ENCODE measurements around the gene IL2RA.

IL2RA gene

GRCh38 chr10:6101181-6101580 lies 39.0 kb upstream of the IL2RA start:
- no peak overlapping the region for H2BK120ac ChIP-seq (ENCODE audit: insufficient read depth, low read length, poor library complexity)
- no CpG with 5 or more reads among the region's 8 CpGs for WGBS (ENCODE audit: extremely low coverage, insufficient coverage, insufficient read length)
- H3K18ac ChIP-seq (ENCODE audit: low read length), result no peak overlapping the region
- DNase-seq, result no peak
- H2AK5ac ChIP-seq (ENCODE audit: low read length), result no peak overlapping the region
- H3K27ac ChIP-seq (ENCODE audit: low read depth, low read length), result no peak overlapping the region
- H4K12ac ChIP-seq (ENCODE audit: low read depth, low read length), result no peak overlapping the region
- H3K79me2 ChIP-seq (ENCODE audit: control insufficient read depth, insufficient read depth, low read length, poor library complexity), result peaks cover under 1% of the 10 kb centered on the region
- H3K36me3 ChIP-seq (ENCODE audit: control insufficient read depth in 1 of 2, insufficient read depth in 2 of 2, low read length in 2 of 2), result peaks cover 12 to 29% of the 10 kb centered on the region in 2 experiments
- no peak overlapping the region for H3K14ac ChIP-seq (ENCODE audit: low read length)
- no peak overlapping the region for H4K8ac ChIP-seq (ENCODE audit: low read depth, low read length)
- no peak overlapping the region for H4K91ac ChIP-seq (ENCODE audit: low read depth, low read length)
- no peak overlapping the region for H3K4ac ChIP-seq (ENCODE audit: low read depth, low read length)
- H2BK5ac ChIP-seq (ENCODE audit: low read depth, low read length, poor library complexity), result no peak overlapping the region
- peak overlapping the region; percentile 16 for H3K4me3 ChIP-seq (ENCODE audit: low read depth, low read length)
- no peak overlapping the region for H2BK12ac ChIP-seq (ENCODE audit: low read length)
- peak overlapping the region; percentile 2 for H3K9ac ChIP-seq (ENCODE audit: low read length)
- no peak overlapping the region for H2AFZ ChIP-seq (ENCODE audit: insufficient read depth, low read length, poor library complexity)
- H3K9me3 ChIP-seq (ENCODE audit: insufficient read depth, low read depth, low read length), result no peaks in the 10 kb centered on the region
- no peaks in the 10 kb centered on the region for H3K27me3 ChIP-seq (ENCODE audit: insufficient read depth, low read length)
- no peak overlapping the region for H3K23ac ChIP-seq (ENCODE audit: low read length)
- no peaks in the 10 kb centered on the region for H3K79me1 ChIP-seq (ENCODE audit: low read length)
- no peaks in the 10 kb centered on the region for H3K4me1 ChIP-seq (ENCODE audit: control insufficient read depth in 1 of 2, insufficient read depth in 2 of 2, low read length in 2 of 2)
- no peak overlapping the region for H3K4me2 ChIP-seq (ENCODE audit: low read length)

- Histone ChIP-seq H4K8ac (ENCODE audit: low read depth, low read length) (no peak overlapping the region), H4K91ac (ENCODE audit: low read depth, low read length) (no peak overlapping the region), H3K9me3 (ENCODE audit: insufficient read depth, low read depth, low read length) (no peaks in the 10 kb centered on the region), H3K4me2 (ENCODE audit: low read length) (no peak overlapping the region), H3K14ac (ENCODE audit: low read length) (no peak overlapping the region), H2BK12ac (ENCODE audit: low read length) (no peak overlapping the region), H4K12ac (ENCODE audit: low read depth, low read length) (no peak overlapping the region), H3K18ac (ENCODE audit: low read length) (no peak overlapping the region), H3K27me3 (ENCODE audit: insufficient read depth, low read length) (no peaks in the 10 kb centered on the region), H3K4me3 (ENCODE audit: low read depth, low read length) (no peak overlapping the region), H3K9ac (ENCODE audit: low read length) (no peak overlapping the region), H2BK120ac (ENCODE audit: insufficient read depth, low read length, poor library complexity) (no peak overlapping the region), H3K4ac (ENCODE audit: low read depth, low read length) (no peak overlapping the region), H3K79me1 (ENCODE audit: low read length) (no peaks in the 10 kb centered on the region), H2BK5ac (ENCODE audit: low read depth, low read length, poor library complexity) (no peak overlapping the region), H3K23ac (ENCODE audit: low read length) (no peak overlapping the region), H2AK5ac (ENCODE audit: low read length) (no peak overlapping the region), H3K36me3 (ENCODE audit: control insufficient read depth in 1 of 2, insufficient read depth in 2 of 2, low read length in 2 of 2) (peaks cover 12 to 27% of the 10 kb centered on the region in 2 experiments), H3K27ac (ENCODE audit: low read depth, low read length) (no peak overlapping the region), H3K4me1 (ENCODE audit: control insufficient read depth in 1 of 2, insufficient read depth in 2 of 2, low read length in 2 of 2) (no peaks in the 10 kb centered on the region), H2AFZ (ENCODE audit: insufficient read depth, low read length, poor library complexity) (no peak overlapping the region), H3K79me2 (ENCODE audit: control insufficient read depth, insufficient read depth, low read length, poor library complexity) (peaks cover 4% of the 10 kb centered on the region)
- no peak for DNase-seq
- WGBS (ENCODE audit: extremely low coverage, insufficient coverage, insufficient read length), result no CpG with 5 or more reads among the region's 1 CpG
Observed at GRCh38 chr10:6100370-6100769, 38.2 kb upstream of the IL2RA start.

GRCh38 chr10:6098156-6098555 lies 36.0 kb upstream of the IL2RA start:
- Histone ChIP-seq H3K79me1 (ENCODE audit: low read length) (no peaks in the 10 kb centered on the region), H3K27me3 (ENCODE audit: insufficient read depth, low read length) (no peaks in the 10 kb centered on the region), H4K91ac (ENCODE audit: low read depth, low read length) (no peak overlapping the region), H3K23ac (ENCODE audit: low read length) (no peak overlapping the region), H3K4me2 (ENCODE audit: low read length) (no peak overlapping the region), H3K4me3 (ENCODE audit: low read depth, low read length) (no peak overlapping the region), H4K12ac (ENCODE audit: low read depth, low read length) (no peak overlapping the region), H3K36me3 (ENCODE audit: control insufficient read depth in 1 of 2, insufficient read depth in 2 of 2, low read length in 2 of 2) (peaks cover 12 to 21% of the 10 kb centered on the region in 2 experiments), H3K18ac (ENCODE audit: low read length) (no peak overlapping the region), H3K27ac (ENCODE audit: low read depth, low read length) (no peak overlapping the region), H2BK120ac (ENCODE audit: insufficient read depth, low read length, poor library complexity) (no peak overlapping the region), H3K14ac (ENCODE audit: low read length) (no peak overlapping the region), H3K4me1 (ENCODE audit: control insufficient read depth in 1 of 2, insufficient read depth in 2 of 2, low read length in 2 of 2) (no peaks in the 10 kb centered on the region), H3K9ac (ENCODE audit: low read length) (no peak overlapping the region), H2BK12ac (ENCODE audit: low read length) (no peak overlapping the region), H3K79me2 (ENCODE audit: control insufficient read depth, insufficient read depth, low read length, poor library complexity) (peaks cover 7% of the 10 kb centered on the region), H2AK5ac (ENCODE audit: low read length) (no peak overlapping the region), H3K9me3 (ENCODE audit: insufficient read depth, low read depth, low read length) (no peaks in the 10 kb centered on the region), H4K8ac (ENCODE audit: low read depth, low read length) (no peak overlapping the region), H3K4ac (ENCODE audit: low read depth, low read length) (no peak overlapping the region), H2BK5ac (ENCODE audit: low read depth, low read length, poor library complexity) (no peak overlapping the region), H2AFZ (ENCODE audit: insufficient read depth, low read length, poor library complexity) (no peak overlapping the region)
- DNase-seq, result no peak
- WGBS (ENCODE audit: extremely low coverage, insufficient coverage, insufficient read length), result no CpG with 5 or more reads among the region's 7 CpGs

GRCh38 chr10:6097063-6097462 lies 34.9 kb upstream of the IL2RA start:
- Histone ChIP-seq H4K12ac (ENCODE audit: low read depth, low read length) (no peak overlapping the region), H3K4me1 (ENCODE audit: control insufficient read depth in 1 of 2, insufficient read depth in 2 of 2, low read length in 2 of 2) (no peaks in the 10 kb centered on the region), H3K27ac (ENCODE audit: low read depth, low read length) (no peak overlapping the region), H2BK12ac (ENCODE audit: low read length) (no peak overlapping the region), H4K8ac (ENCODE audit: low read depth, low read length) (no peak overlapping the region), H4K91ac (ENCODE audit: low read depth, low read length) (no peak overlapping the region), H3K27me3 (ENCODE audit: insufficient read depth, low read length) (no peaks in the 10 kb centered on the region), H3K9me3 (ENCODE audit: insufficient read depth, low read depth, low read length) (no peaks in the 10 kb centered on the region), H3K79me2 (ENCODE audit: control insufficient read depth, insufficient read depth, low read length, poor library complexity) (peaks cover 7% of the 10 kb centered on the region), H3K4ac (ENCODE audit: low read depth, low read length) (peak overlapping the region; percentile 68), H2BK5ac (ENCODE audit: low read depth, low read length, poor library complexity) (no peak overlapping the region), H2AFZ (ENCODE audit: insufficient read depth, low read length, poor library complexity) (no peak overlapping the region), H3K36me3 (ENCODE audit: control insufficient read depth in 1 of 2, insufficient read depth in 2 of 2, low read length in 2 of 2) (peaks cover 7 to 15% of the 10 kb centered on the region in 2 experiments), H3K23ac (ENCODE audit: low read length) (no peak overlapping the region), H2BK120ac (ENCODE audit: insufficient read depth, low read length, poor library complexity) (no peak overlapping the region), H3K79me1 (ENCODE audit: low read length) (no peaks in the 10 kb centered on the region), H3K18ac (ENCODE audit: low read length) (no peak overlapping the region), H3K4me3 (ENCODE audit: low read depth, low read length) (no peak overlapping the region), H3K9ac (ENCODE audit: low read length) (no peak overlapping the region), H3K14ac (ENCODE audit: low read length) (no peak overlapping the region), H3K4me2 (ENCODE audit: low read length) (no peak overlapping the region), H2AK5ac (ENCODE audit: low read length) (no peak overlapping the region)
- no CpG with 5 or more reads among the region's 5 CpGs for WGBS (ENCODE audit: extremely low coverage, insufficient coverage, insufficient read length)
- DNase-seq, result no peak
